GM18867 (cell line): ENCODE data around the gene KNL1.
"Not testable (repeated sequence)": the region's sequence is repeated elsewhere in the genome, so short reads cannot be mapped to it uniquely, and the experiment has no call there.

ENCODE experiments used
- ATAC-seq: cut with Tn5 transposase; IDR thresholded peaks from one replicate; pipeline ENCODE4 v1.9.1; 2021; ENCODE audit warnings: mild to moderate bottlenecking, moderate library complexity; ENCODE audit not compliant: unreplicated experiment

KNL1 gene

DNA sequence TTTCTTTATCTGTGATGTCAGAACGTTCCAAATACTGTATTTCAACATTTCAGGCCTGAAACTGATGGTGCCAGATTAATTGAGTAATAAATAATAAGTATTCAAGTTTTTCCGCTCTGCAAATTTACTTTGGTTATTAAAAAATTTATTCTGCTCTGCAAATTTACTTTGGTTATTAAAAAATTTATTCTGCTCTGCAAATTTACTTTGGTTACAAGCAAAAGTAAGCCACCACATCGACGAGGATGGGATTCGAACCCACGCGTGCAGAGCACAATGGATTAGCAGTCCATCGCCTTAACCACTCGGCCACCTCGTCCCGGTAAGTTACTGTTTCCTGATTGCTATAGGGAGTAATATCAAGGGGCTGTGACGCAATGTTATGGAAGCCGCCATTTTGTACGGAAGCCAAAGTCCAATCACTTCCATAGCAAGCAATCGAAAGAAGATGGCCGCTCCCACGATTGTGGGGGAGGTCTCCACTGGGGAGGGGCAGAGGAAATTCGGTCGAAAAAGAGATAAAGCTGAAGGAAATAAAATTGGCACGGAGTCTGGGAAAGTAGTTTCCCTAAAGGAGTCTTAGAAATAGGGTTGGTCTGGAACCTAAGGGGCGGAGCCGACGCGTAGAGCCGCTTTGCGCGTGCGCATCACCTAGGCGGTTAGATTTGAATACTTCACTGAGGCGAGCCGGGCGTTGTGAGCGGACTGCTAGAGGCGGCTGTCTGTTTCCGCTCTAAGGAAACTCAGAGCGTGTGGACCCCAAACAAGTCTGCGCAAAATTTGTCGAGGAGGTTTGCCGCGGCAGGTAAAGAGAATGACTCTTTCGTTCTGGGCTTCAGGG is at the start of gene KNL1:
Gene KNL1 (plus strand): TSS at position 662 of the 841 bp plus-strand sequence. CDS start 8,683 bp downstream, outside the sequence.
- peak; percentile 67 for ATAC-seq

DNA sequence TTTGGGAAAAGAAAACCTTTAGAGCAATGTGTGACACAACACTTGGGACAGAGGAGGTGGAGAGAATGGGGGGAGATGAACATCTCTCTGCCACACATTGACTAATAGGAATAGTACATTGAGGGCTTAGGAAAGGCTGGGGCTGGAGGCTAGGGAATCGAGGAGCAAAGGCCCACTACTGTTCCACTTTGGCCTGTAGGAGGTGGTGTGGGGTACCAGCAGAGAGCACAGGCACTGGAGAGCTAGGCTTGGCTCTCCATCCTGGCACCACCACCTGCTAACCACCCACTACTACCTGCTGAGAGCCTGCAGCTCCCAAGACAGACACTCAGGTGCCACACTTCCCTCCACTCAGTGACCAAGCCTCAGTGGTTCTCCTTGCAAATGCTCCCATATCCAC is 48.6 kb upstream of the KNL1 start:
- ATAC-seq, result no peak

- ATAC-seq, result no peak
Observed at GRCh38 chr15:40548610-40549009, 45.4 kb upstream of the KNL1 start.

DNA sequence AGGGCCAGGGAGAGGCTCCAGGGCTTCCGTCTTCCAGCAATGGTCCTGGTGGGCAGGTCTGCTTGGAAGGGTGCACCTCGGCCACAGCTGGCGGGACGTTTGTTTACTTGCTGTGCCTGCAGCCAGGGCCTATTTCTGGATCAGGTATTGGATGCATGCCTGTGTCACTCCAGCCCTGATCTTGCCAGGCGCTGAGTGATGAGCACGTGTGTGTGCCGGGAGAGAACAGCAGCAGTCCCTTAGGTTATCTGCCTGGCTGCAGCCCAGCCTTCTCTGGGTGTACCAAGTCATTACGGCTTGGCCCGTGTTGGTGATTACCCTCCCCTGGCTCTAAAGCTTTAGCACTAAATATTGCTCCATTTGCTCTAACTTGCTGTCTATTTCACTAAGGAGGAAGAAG is 44.2 kb upstream of the KNL1 start:
- peak; percentile 8 for ATAC-seq

GRCh38 chr15:40550341-40551037 is 43.6 kb upstream of the KNL1 start:
- ATAC-seq, result peak; percentile 80

DNA sequence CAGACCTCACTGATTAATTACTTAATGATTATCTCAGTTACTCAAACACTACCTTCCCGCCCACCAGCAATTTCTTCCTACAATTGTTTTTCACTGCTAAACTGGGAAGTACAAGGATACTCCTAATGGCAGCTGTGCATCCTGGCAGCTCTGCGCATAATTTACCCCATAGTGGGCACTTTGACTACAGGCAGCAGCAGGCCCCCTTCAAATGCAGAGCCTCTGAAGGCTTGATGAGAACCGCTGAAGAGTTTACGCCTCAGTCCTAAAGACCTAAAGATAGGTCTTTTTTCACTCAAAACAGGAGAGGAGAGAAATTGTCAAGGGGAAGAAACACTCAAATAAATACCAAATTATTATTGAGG is 39.9 kb upstream of the KNL1 start:
- ATAC-seq, result no peak

DNA sequence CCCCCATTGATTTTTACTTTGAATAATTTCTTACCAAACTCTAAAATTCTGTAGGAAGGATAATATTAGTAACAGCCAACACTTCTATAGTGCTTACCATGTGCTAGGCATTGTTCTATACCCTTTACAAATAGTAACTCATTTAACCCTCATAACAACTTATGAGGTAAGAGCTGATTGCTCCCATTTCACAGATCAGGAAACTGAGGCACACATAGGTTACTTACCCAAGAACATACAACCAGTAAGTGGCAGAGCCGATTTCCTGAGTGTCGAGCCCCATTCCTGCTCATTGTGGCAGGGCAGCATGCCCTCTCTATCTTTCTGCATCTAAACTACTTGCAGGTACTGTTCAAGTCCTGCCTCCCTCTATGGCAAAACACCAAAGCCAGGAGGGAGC is 38.2 kb upstream of the KNL1 start:
- no peak for ATAC-seq

DNA sequence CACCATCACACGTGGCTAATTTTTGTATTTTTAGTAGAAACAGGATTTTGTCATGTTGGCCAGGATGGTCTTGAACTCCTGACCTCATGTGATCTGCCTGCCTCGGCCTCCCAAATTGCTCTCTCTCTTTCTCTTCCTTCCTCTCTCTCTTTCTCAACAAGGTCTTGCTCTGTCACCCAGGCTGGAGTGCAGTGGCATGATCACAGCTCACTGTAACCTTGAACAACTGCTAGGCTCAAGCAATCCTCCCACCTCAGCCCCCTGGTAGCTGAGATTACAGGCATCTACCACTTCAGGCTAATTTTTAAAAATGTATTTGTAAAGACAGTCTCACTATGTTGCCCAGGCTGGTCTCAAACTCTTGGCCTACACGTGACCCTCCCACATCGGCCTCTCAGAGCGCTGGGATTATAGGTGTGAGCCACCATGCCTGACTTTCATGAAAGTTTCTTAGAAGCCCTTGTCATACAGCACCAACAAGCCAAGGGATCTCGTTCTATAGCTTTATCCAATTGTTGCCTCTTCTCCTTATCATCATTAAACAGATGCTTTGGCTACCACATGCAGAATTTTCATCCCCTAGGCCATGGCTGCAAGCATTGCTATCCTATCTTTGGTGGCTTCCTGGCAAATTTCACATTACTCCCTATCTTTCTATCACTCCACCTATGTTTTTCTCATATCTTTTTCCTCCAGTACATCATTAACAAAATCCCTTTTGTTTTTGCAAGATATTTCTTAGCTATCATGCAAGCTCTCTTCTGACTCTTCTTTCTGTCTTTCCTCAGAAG is 34.9 kb upstream of the KNL1 start:
- peak; percentile 7 for ATAC-seq

GRCh38 chr15:40562691-40563090 is 31.4 kb upstream of the KNL1 start:
- ATAC-seq, result no peak

GRCh38 chr15:40563426-40563825 is 30.6 kb upstream of the KNL1 start:
- ATAC-seq, result no peak

DNA sequence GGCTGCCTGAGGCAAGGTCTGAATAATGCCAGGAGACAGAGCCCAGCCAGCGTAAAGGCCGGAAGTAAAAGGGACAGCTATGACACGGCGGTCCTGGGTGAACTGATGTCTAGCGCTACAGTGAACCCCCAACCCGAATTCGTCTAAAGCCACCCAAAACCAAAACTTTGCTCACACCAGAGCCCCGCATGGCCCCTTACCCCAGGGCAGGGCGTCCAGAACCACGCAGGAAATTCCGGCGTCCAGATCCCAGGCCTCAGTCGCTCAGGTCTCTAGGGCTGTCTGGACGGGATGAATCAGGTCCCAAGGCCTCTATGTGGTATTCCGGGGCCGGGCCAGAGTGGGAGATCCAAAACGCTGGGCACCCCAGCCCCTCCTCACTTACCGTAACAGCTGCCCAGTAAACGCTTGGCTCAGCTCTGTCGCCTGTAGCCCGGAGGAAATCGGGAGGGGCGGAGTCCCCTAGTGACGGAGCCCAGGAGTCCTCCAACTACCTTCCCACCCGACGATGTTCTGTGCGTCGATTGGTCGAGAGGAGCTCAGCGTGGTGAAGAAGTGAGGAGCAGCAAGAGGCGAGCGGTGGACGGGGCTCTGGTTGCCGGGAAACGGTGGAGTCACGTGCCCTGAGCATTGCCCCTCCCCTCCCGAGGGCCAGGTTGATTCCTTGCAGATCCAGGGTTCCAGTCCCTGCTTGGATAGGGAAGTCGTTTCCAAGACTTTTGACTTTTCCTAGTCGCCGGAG is 29.3 kb upstream of the KNL1 start, which contains the start of gene CCDC32:
Gene CCDC32 (minus strand): TSS at position 452 of the 742 bp plus-strand sequence. CDS start 2,027 bp downstream, outside the sequence.
- peak; percentile 92 for ATAC-seq

GRCh38 chr15:40565333-40566238 is 28.5 kb upstream of the KNL1 start:
- ATAC-seq, result no peak

- no peak for ATAC-seq
Observed at GRCh38 chr15:40567111-40567510, 26.9 kb upstream of the KNL1 start.

- ATAC-seq, result peak; percentile 56
Observed at GRCh38 chr15:40569129-40569953, 24.7 kb upstream of the KNL1 start, which contains the start of gene RPUSD2. RPUSD2 (plus strand) TSS chr15:40569299; CDS start chr15:40569338, 39 bp downstream.

DNA sequence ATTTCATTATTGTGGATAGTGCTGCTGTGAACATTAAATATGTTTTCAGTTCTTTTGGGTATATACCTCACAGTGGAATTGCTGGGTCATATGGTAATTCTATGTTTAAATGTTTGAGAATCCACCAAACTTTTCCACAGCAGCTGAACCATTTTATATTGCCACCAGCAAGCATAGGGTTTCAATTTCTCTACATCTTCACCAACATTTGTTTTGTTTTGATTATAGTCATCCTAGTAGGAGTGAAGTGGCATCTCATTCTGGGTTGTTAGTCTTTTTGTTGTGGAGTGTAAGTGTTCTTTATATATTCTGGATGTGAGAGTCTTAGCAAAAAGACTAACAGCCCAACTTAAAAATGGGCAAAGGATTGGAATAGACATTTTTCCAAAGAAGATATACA is 18.9 kb upstream of the KNL1 start:
- ATAC-seq, result no peak

DNA sequence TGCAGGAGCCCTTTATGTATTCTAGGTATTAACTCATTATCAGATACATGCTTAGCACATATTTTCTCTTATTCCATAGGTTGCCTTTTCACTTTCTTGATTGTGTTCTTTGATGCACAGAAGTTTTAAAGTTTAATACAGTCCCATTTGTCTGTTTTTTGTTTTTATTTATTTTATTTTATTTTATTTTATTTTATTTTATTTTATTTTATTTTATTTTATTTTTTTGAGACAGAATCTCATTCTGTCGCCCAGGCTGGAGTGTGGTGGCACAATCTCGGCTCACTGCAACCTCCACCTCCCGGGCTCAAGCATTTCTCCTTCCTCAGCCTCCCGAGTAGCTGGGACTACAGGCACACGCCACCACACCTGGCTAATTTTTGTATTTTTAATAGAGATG is 17.1 kb upstream of the KNL1 start:
- ATAC-seq, result not testable (repeated sequence)

- ATAC-seq, result no peak
Observed at GRCh38 chr15:40578892-40579291, 15.2 kb upstream of the KNL1 start.

DNA sequence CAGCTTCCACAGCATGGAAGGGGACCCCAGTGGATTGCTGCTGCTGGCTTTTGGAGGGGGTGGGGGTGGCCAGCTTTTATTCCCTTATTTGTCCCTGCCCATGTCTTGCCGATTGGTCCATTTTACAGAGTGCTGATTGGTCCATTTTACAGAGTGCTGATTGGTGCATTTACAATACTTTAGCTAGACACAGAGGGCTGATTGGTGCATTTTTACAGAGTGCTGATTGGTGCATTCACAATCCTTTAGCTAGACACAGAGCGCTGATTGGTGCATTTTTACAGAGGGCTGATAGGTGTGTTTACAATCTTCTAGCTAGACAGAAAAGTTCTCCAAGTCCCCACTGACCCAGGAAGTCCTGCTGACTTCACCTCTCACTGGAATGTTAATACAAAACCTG is 12.3 kb upstream of the KNL1 start:
- not testable (repeated sequence) for ATAC-seq
